Head of caudate nucleus (tissue), 42 donors: ENCODE results near the gene FOXK1.
A peak's percentile ranks its signal among the peaks of the same experiment; 100 is the strongest.
"Not testable (repeated sequence)": the region's sequence is repeated elsewhere in the genome, so short reads cannot be mapped to it uniquely, and the experiment has no call there.

Experiments used
- DNase-seq, 42 donors: peaks; one replicate each; pipeline versions ENCODE4 v3.0.0 to v3.0.0-alpha.2; 2020 to 2021; ENCODE audit warnings: mixed read lengths in 7 of 42
- intact Hi-C: fragments of 100-400 bp; cut with DNase I; formaldehyde crosslinking; loops from one replicate; pipeline ENCODE4 v1.15.0; 2022

FOXK1 gene

GRCh38 chr7:4661871-4662270 lies 20.2 kb upstream of the FOXK1 start:
- no peak for DNase-seq
- intact Hi-C loops = no loop called here

GRCh38 chr7:4663239-4664018 lies 18.7 kb upstream of the FOXK1 start:
- no peak for DNase-seq
- intact Hi-C loops = no loop called here

DNA sequence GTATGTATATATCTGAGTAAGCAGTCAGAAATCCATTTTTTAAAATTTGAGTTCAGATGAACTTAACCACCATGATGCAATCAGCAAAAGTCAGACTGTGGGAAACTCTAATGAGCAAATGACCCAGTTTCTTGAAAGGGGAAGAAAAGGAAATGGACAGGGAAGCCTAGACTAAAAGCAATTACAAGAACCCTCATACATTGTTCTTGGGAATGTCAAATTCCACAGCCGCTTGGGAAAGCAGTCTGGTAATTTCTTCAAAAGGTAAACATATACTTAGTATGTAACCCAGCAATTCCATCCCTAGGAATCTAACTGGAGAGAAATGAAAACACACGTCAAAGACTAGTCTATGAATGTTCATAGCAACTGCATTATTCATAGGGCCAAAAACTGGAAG lies 16.4 kb upstream of the FOXK1 start:
- DNase-seq = no peak
- intact Hi-C loops = no loop called here

GRCh38 chr7:4667776-4668509 lies 14.2 kb upstream of the FOXK1 start:
- intact Hi-C loops = no loop called here
- no peak for DNase-seq

GRCh38 chr7:4668510-4668847 lies 13.6 kb upstream of the FOXK1 start:
- no peak for DNase-seq
- intact Hi-C loops = no loop called here

DNA sequence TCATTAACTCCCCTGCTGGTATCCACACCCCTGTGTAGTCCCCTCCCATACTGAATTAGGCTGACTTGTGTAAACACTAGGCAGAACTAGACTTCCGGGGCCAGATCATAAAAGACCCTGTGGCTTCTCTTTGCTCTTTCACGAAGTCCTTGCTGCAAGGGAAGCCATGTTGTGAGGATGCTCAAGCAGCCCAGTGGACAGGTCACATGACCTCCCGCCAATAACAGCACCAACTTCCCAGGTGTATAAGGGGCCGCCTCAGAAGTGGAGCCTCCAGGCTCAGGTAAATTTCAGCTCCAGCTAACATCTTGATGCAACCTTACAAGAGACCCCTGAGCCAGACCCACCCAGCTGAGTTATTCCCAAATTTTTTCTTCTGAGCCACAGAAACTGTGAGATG lies 11.3 kb upstream of the FOXK1 start:
- no peak for DNase-seq
- intact Hi-C loops = no loop called here

GRCh38 chr7:4675771-4676367 lies 6.2 kb upstream of the FOXK1 start:
- no peak for DNase-seq
- intact Hi-C loops = no loop called here

GRCh38 chr7:4677518-4677917 lies 4.6 kb upstream of the FOXK1 start:
- DNase-seq, intact Hi-C loops: not testable (repeated sequence)

- no peak for DNase-seq
- intact Hi-C loops = loop anchor here (5.0 kb wide), 1 partner anchor 71 kb away; no protein-coding TSS in a partner anchor
Observed at GRCh38 chr7:4681218-4681851, 760 bp upstream of the FOXK1 start.

- peak in 31 of 42 donors; percentile 30 to 69 (median 45) for DNase-seq
- intact Hi-C loops = loop anchor here (2.0 to 5.0 kb wide), 2 partner anchors 40 to 70 kb away; no protein-coding TSS in a partner anchor
Observed at GRCh38 chr7:4682621-4683042, 537 bp downstream of the FOXK1 start.

- DNase-seq = peak in 1 of 42 donors; percentile 22
- intact Hi-C loops = loop anchor here (2.0 to 5.0 kb wide), 2 partner anchors 40 to 69 kb away; no protein-coding TSS in a partner anchor
Observed at GRCh38 chr7:4683043-4683883, 1.2 kb downstream of the FOXK1 start.

GRCh38 chr7:4683884-4684565 lies 1.9 kb downstream of the FOXK1 start:
- intact Hi-C loops = loop anchor here (2.0 to 5.0 kb wide), 2 partner anchors 41 to 68 kb away; no protein-coding TSS in a partner anchor
- DNase-seq = peak in 31 of 42 donors; percentile 16 to 77 (median 55)

GRCh38 chr7:4684846-4685245 lies 2.8 kb downstream of the FOXK1 start:
- no peak for DNase-seq
- intact Hi-C loops = loop anchor here (5.0 kb wide), 1 partner anchor 67 kb away; no protein-coding TSS in a partner anchor

- DNase-seq, intact Hi-C loops: not testable (repeated sequence)
Observed at GRCh38 chr7:4685676-4686075, 3.6 kb downstream of the FOXK1 start.

- DNase-seq = no peak
- intact Hi-C loops = no loop called here
Observed at GRCh38 chr7:4687956-4688355, 5.9 kb downstream of the FOXK1 start.

DNA sequence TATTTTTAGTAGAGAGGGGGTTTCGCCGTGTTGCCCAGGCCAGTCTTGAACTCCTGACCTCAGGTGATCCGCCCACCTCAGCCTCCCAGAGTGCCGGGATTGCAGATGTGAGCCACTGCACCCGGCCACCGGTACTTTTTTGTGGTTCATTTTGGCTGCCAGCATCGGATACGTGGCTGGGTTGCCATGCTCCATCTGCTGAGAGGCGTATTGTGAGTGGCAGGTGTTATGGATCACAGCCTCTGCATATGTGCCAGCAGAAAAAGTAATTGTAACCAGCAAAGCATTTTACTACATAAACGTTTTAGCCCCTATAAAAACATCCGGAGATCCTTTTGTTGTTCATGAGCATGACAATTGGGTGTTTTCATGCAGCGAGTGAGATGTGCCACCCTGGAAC lies 7.1 kb downstream of the FOXK1 start:
- peak in 8 of 42 donors; percentile 37 to 68 (median 52) for DNase-seq
- intact Hi-C loops = no loop called here

DNA sequence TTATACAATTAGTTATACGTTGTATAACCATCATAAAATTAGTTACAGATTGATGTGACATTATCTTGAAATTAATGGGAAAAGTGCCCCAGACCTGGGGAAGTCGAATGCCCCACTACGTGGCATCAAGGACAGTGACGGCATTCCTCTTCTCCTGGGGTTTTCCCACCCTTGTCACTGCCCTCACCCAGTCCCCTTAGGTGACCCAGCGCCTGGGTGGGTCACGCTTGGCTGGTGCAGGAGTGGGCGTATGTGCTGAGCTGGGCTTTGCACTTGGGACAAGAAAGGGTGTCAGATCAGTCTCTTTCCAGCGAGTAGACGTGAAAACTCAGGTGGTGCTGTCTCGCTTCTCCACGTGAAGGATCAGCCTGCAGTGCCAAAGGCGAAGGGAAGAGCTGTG lies 7.6 kb downstream of the FOXK1 start:
- DNase-seq = peak in 2 of 42 donors; percentile 11 to 34
- intact Hi-C loops = no loop called here
